ENCODE results near the gene KCNK1.

DNA sequence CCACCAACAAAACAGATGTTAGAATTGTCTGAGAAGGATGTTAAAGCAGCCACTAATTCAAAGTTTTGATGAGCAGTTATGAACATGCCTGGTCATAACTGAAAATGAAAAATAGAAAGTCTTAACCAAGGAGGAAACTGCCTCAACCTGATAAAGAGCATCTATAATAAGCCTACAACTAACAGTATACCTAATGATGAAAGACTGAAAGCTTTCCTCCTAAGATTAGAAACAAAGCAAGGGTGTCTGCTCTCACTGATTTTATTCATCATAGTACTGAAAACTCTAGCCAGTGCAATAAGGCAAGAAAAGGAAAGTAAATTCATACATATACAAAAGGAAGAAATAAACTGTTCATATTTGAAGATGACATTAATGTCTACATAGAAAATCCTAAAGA lies 82.0 kb downstream of the KCNK1 start:
- TF ChIP-seq EZH2 (optimal IDR thresholded peaks at IDR 0.05; ENCODE audit: low read depth, low read length) (no peak), EZH2phosphoT487 (IDR thresholded peaks at IDR 0.05; ENCODE audit: low read length) (0 out of 2 replicates have a peak, but pooled peaks have one; percentile 29)
- TF ChIP-seq, protein P1, sequence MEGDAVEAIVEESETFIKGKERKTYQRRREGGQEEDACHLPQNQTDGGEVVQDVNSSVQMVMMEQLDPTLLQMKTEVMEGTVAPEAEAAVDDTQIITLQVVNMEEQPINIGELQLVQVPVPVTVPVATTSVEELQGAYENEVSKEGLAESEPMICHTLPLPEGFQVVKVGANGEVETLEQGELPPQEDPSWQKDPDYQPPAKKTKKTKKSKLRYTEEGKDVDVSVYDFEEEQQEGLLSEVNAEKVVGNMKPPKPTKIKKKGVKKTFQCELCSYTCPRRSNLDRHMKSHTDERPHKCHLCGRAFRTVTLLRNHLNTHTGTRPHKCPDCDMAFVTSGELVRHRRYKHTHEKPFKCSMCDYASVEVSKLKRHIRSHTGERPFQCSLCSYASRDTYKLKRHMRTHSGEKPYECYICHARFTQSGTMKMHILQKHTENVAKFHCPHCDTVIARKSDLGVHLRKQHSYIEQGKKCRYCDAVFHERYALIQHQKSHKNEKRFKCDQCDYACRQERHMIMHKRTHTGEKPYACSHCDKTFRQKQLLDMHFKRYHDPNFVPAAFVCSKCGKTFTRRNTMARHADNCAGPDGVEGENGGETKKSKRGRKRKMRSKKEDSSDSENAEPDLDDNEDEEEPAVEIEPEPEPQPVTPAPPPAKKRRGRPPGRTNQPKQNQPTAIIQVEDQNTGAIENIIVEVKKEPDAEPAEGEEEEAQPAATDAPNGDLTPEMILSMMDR (IDR thresholded peaks at IDR 0.05; ENCODE audit: low read length) = no peak

All from MM.1S (cell line).